Activated CD4-positive, alpha-beta T cell treated with anti-CD3 and anti-CD28 coated beads for 4 hours (primary cell): ENCODE results near the gene FBXO28.

Source experiments
- DNase-seq, 2 donors: peaks; one replicate each; pipeline ENCODE4 v3.0.0-alpha.2; 2020

The FBXO28 gene

GRCh38 chr1:224096773-224097172 lies 17.1 kb upstream of the FBXO28 start:
- no peak for DNase-seq

DNA sequence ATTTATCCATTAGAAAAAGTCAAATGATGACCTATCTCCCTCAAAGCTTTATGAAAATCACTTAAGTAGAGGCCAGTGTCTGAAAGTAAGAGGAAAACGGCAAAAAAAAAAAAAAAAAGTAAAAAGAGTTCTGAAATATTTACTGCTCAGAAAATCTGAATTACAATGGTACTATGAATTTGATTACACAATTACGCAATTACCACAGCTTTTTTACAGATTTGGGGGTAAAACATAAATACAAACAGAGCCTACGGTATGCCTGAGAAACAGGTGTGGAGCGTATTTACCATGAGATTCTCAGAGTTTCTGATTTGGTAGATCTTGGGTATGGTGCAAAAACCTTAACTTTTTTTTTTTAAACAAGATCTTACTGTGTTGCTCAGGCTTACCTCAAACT lies 15.9 kb upstream of the FBXO28 start:
- no peak for DNase-seq

- no peak for DNase-seq
Measured at GRCh38 chr1:224106568-224107281, 7.2 kb upstream of the FBXO28 start.

GRCh38 chr1:224107282-224107625 lies 6.7 kb upstream of the FBXO28 start:
- no peak for DNase-seq

DNA sequence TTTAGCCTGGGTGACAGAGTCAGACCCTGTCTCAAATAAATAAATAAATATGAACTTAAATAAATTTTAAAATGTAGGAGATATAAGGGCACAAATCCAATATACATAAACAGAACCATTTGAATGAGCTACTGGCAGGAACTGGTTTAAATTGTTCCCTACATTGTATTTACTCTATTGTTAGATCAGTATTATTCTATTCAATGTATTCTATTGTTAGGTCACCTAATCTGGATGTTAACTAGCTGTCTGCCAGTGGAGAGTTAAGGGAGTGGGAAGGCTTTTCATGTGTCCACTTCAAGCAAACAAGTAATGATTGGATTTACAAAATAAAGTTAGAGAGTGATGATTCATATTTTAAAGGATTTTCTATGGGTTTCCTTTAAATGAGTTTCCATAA lies 4.9 kb upstream of the FBXO28 start:
- no peak for DNase-seq

GRCh38 chr1:224109981-224110380 lies 3.9 kb upstream of the FBXO28 start:
- no peak for DNase-seq

DNA sequence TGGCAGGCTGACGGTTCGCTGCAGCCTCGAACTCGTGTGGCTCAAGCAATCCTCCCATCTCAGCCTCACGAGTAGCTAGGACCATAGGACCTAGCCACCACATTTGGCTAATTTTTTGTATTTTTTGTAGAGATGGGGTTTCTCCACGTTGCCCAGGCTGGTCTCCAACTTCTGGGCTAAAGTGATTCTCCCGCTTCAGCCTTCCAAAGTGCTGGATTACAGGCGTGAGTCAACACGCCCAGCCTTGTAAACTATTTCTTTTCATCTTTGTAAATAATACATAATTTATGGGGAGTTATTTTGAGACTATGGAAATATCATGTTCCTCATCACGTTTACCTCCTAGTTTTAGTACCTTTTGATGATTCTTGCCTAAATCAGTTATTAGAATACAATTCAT lies 906 bp upstream of the FBXO28 start:
- DNase-seq, result no peak

DNA sequence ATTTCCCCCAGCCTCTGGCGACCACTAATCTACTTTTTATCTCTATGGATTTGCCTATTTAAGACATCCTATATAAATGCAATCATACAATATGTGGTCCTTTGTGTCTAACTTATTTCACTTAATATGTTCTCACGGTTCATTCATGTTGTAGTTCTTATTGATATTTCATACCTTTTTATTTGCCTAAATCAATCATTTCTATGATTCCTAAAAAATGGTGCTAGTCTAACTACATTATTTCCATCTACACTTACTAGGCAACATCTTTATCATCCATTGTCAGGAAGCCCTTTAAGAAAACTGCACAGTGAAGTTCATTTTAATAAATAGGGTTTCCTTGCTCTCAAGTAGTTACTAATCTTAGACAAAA lies 380 bp upstream of the FBXO28 start:
- DNase-seq, result no peak

GRCh38 chr1:224114787-224115175 lies 870 bp downstream of the FBXO28 start:
- DNase-seq, result no peak

DNA sequence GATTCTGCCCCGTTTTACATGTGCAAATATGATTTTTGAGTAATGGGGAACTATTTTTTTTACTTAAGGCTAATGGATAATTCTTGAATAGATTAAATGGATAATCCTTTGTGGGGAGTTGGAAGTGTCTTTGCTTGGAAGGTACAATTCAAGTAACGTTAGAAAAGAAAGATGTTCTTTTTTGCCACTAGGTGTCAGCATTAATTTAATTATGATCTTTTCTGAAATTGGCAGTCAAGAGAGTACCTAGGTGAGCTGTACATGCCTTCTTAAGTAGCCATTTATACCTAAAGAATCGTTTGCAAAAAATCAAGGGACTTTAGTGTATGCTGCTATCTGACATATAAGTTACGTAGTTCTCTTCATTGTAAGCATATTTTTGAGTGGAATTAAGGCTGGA lies 2.2 kb downstream of the FBXO28 start:
- DNase-seq, result no peak

DNA sequence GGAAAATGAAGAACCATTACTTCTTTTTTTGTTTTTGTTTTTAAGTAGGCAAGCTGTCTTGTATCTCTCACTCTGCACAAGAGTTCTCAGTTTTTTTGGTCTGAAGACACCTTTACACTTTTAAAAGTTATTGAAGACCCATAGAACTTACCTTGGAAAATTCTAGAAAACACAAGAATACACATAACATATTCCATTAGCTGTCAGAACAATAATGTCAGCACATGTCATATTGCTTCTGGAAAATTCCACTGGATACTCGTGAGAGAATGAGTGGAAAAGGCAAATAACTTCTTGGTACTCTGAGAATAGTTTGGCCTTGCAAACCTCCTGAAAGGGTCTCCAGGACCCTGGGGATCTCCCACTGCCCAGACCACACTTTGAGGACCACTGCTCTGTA lies 4.8 kb downstream of the FBXO28 start:
- DNase-seq, result no peak

DNA sequence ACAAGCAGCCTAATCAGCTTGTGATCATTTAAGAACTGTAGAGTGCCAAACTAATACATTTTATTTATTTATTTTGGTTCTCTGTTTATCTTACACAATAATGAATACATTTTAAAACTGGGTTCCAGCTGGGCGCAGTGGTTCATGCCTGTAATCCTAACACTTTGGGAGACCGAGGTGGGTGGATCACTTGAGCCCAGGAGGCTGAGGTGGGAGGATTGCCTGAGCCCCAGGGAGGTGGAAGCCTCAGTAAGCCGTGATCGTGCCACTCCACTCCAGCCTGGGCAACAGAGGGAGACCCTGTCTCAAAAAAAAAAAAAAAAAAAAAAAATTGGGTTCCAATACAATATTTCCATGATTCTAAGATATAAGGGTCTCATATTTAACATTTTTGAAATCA lies 9.2 kb downstream of the FBXO28 start:
- no peak for DNase-seq

DNA sequence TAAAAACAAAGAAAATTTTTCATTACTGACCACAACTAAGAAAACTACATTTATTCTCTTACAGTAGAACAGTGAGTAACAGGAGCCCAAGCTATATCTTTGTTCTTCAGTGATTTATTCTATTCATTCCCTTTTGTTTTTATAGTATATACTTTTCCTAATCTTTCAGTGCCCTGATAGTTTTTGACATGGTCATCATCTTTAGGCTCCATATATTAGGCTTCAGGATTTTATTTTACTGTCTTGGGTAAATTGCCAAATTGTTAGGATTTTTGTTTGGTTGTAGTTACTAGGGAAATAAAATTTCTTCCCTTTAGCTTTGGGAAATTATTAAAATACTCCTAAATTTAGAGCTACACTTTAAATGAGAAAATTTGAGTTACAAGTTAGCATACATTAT lies 10.3 kb downstream of the FBXO28 start:
- no peak for DNase-seq

- DNase-seq, result no peak
Measured at GRCh38 chr1:224127925-224128819, 14.3 kb downstream of the FBXO28 start.

GRCh38 chr1:224131253-224131652 lies 17.3 kb downstream of the FBXO28 start:
- no peak for DNase-seq

DNA sequence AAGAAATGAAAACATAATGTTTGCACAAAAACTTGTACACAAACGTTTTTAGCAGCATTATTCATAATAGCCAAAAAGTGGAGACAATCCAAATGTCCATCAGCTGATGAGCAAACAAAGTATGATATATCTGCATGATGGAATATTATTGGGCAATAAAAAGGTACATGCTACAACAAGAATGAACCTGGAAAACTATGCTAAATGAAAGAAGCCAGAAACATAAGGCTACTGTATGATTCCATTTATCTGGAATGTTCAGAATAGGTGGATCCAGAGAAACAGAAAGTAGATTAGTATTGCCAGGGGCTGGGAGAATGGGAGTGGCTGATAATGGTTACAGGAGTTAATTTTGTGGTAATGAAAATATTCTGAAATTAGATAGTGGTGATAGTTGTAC lies 19.0 kb downstream of the FBXO28 start:
- DNase-seq, result no peak

DNA sequence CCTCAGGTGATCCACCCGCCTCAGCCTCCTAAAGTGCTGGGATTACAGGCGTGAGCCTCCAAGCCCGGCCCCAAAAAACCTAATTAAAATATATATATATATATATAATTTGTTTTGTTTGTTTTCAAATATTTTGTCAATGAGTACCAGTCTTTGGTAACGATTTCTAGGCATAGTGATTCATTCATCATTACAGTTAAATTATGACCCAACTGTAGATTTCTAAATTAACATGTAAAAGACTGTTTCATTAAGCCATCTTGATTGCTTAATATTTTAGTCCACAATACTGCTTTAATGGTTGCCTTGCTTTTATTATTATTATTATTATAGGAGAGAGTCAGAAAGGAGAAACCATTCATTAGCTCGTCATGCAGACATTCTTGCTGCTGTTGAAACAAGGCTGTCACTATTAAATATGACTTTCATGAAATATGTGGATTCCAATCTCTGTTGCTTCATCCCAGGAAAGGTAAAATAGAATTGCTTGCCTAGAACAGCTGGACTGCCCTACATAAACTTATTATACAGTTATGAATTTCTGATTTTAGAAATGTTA lies 19.9 kb downstream of the FBXO28 start:
- DNase-seq, result no peak

- no peak for DNase-seq
Measured at GRCh38 chr1:224137518-224137917, 23.6 kb downstream of the FBXO28 start.

- DNase-seq, result no peak
Measured at GRCh38 chr1:224138198-224138597, 24.3 kb downstream of the FBXO28 start.

- DNase-seq, result no peak
Measured at GRCh38 chr1:224141693-224142092, 27.8 kb downstream of the FBXO28 start.

DNA sequence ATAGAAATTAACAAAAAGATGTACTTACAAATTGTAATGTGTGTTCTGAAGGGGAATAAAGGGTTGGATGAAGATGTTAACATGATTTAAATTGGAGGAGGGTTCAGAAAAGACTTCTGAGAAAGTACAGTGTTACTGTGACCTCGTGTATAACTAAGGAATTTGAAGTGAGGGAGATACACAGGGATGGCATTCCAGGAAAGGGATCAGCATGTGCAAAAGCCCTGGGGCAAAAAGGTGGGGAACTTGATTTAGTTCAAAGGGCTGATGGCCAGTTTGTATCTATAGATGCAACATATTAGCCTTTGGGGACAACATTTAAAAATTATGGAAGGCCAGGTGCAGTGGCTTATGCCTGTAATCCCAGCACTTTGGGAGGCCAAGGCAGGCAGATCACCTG lies 35.8 kb downstream of the FBXO28 start:
- DNase-seq, result no peak

DNA sequence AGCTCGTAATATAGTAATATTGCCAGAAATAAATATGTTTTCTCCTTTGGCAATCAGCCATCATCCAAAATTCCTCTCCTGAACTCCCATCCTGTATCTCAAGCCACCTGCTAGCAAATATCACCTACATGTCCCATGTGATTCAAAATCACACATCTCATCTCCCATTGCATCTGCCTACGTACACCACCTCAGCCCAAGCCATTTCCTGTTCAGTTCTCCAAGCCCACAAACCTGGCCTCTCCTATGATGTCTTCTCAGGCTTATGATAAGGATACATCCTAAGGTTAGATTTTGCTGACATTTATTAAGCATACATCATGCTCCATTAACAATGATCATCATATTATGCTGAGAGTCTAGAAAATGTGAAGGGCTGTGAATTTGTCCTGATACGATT lies 37.2 kb downstream of the FBXO28 start:
- no peak for DNase-seq

DNA sequence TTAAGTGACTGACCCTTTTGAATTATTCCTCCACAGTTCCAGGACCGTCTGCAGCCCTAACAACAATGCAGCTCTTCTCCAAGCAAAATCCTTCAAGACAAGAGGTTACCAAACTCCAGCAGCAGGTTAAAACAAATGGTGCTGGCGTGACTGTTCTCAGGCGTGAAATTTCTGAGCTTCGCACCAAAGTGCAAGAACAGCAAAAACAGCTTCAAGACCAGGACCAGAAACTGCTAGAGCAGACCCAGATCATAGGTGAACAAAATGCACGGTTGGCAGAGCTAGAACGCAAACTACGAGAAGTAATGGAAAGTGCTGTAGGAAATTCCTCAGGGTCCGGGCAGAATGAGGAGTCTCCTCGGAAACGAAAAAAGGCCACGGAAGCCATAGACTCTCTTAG lies 43.4 kb downstream of the FBXO28 start:
- DNase-seq, result no peak

- no peak for DNase-seq
Measured at GRCh38 chr1:224159541-224159940, 45.6 kb downstream of the FBXO28 start.
